ENCODE results near the gene ACP5. TPM values are rescaled to one million over a fixed set of nuclear protein-coding genes. Genes with fewer than 3 reads are reported as not detected.

The ACP5 gene
- total and polyA plus RNA-seq, 2 of the 8 experiments (the other 6 are each of a cell fraction or from before 2014, with no cell fraction given) = 9.0 to 14.3 TPM

DNA sequence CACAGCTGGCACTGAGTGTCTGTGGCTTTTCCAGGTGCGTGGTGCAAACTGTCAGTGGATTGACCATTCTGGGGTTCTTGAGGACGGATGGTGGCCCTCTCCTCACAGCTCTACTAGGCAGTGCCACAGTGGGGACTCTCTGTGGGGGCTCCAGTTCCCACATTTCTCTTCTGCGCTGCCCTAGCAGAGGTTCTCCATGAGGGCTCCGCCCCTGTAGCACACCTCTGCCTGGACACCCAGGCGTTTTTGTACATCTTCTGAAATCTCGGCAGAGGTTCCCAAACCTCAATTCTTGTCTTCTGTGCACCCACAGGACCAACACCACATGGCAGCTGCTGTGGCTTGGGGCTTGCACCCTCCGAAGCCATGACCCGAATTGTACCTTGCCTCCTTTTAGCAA, 29.0 kb upstream of the ACP5 start:
- ChIA-PET POLR2A (ENCODE audit: partially characterized antibody) (interaction anchor here (1.9 kb wide), 1 partner anchor 9 kb away, joined by 7 read pairs; no protein-coding TSS in a partner anchor), CTCF (ENCODE audit: partially characterized antibody) (interaction anchor here (0.6 kb wide), 2 partner anchors 55 to 245 kb away, joined by 3 to 4 read pairs; no protein-coding TSS in a partner anchor)
- no peak overlapping the region for H2AK5ac ChIP-seq (ENCODE audit: low read depth, low read length)
- no peak overlapping the region for H2AFZ ChIP-seq (ENCODE audit: low read length)
- no peak overlapping the region for H4K5ac ChIP-seq (ENCODE audit: insufficient read length, low read depth, low read length)
- H3K79me1 ChIP-seq (ENCODE audit: low read depth, low read length) = peaks cover 17% of the 10 kb centered on the region
- no peak overlapping the region for H2BK20ac ChIP-seq (ENCODE audit: low read length)
- H3K27ac ChIP-seq (ENCODE audit: low read depth, low read length) = no peak overlapping the region
- H3K9me3 ChIP-seq (ENCODE audit: insufficient read depth in 2 of 2, low read depth in 1 of 2, low read length in 1 of 2) = peaks cover 14% of the 10 kb centered on the region in 2 experiments
- H3K23ac ChIP-seq (ENCODE audit: insufficient read length) = no peak overlapping the region
- no peak for FAIRE-seq
- no peak overlapping the region for H3K18ac ChIP-seq (ENCODE audit: extremely low read depth, low read length)
- H2BK12ac ChIP-seq (ENCODE audit: low read depth, low read length) = no peak overlapping the region
- H2BK5ac ChIP-seq (ENCODE audit: low read depth, low read length) = no peak overlapping the region
- no peak for DNase-seq (ENCODE audit: low read depth in 1 of 2, low spot score in 2 of 2)
- H3K27me3 ChIP-seq (replicated peaks in 1 of 4; ENCODE audit: control insufficient read depth in 3 of 4, extremely low read depth in 1 of 4, insufficient read depth in 3 of 4, low read length in 3 of 4) = no peaks in the 10 kb centered on the region
- H3K56ac ChIP-seq (replicated peaks; ENCODE audit: insufficient read length, low read depth, low read length) = no peak overlapping the region
- H3K4me2 ChIP-seq (ENCODE audit: insufficient read depth in 1 of 2, low read depth in 2 of 2, low read length in 2 of 2) = no peak overlapping the region
- no peak overlapping the region for H3K4ac ChIP-seq (replicated peaks; ENCODE audit: insufficient read length, low read depth, low read length)
- peaks cover 7 to 74% of the 10 kb centered on the region in 2 experiments; a peak in 3 of 4 replicates for H3K79me2 ChIP-seq (ENCODE audit: control insufficient read depth in 1 of 2, insufficient read depth in 2 of 2, low read length in 2 of 2)
- H3K14ac ChIP-seq (ENCODE audit: insufficient read length) = no peak overlapping the region
- no peak overlapping the region for H3K9ac ChIP-seq (replicated peaks in 1 of 4; ENCODE audit: extremely low read depth in 1 of 4, low read depth in 3 of 4, low read length in 3 of 4)
- H3K4me3 ChIP-seq (ENCODE audit: extremely low read depth in 1 of 4, insufficient read depth in 2 of 4, low read depth in 3 of 4, low read length in 4 of 4) = no peak overlapping the region
- no peak overlapping the region for H4K8ac ChIP-seq (ENCODE audit: extremely low read depth, insufficient read depth, low read length)
- H2BK15ac ChIP-seq (ENCODE audit: low read length) = no peak overlapping the region
- H4K91ac ChIP-seq (replicated peaks; ENCODE audit: insufficient read length, low read length) = no peak overlapping the region
- peaks cover 0 to 4% of the 10 kb centered on the region in 2 experiments for H4K20me1 ChIP-seq (replicated peaks in 1 of 2; ENCODE audit: control insufficient read depth in 1 of 2, insufficient read depth in 2 of 2, low read length in 2 of 2)
- WGBS, 2 experiments (ENCODE audit: extremely low coverage in 1 of 2, insufficient coverage in 1 of 2, insufficient read length in 1 of 2, insufficient replicate concordance in 2 of 2, low coverage in 1 of 2, low lambda C conversion rate in 2 of 2, missing lambda C conversion rate in 1 of 2) = 92% methylated on average over 5 of the region's 8 CpGs; no CpG with 5 or more reads in 1 of the 2 experiments
- H3K36me3 ChIP-seq (ENCODE audit: control insufficient read depth in 2 of 4, insufficient read depth in 4 of 4, low read length in 3 of 4) = peaks cover 6 to 37% (median 16%) of the 10 kb centered on the region in 4 experiments; a peak in 5 of 8 replicates
- H3K4me1 ChIP-seq (replicated peaks in 1 of 4; ENCODE audit: control insufficient read depth in 3 of 4, insufficient read depth in 4 of 4, low read length in 3 of 4) = peaks cover 0 to 7% (median 3%) of the 10 kb centered on the region in 4 experiments; a peak in 2 of 7 replicates
- no peaks in the 10 kb centered on the region for H3K23me2 ChIP-seq (ENCODE audit: low read depth, low read length)
- H2BK120ac ChIP-seq (replicated peaks; ENCODE audit: low read depth, low read length) = no peak overlapping the region
- TF ChIP-seq, protein P1, sequence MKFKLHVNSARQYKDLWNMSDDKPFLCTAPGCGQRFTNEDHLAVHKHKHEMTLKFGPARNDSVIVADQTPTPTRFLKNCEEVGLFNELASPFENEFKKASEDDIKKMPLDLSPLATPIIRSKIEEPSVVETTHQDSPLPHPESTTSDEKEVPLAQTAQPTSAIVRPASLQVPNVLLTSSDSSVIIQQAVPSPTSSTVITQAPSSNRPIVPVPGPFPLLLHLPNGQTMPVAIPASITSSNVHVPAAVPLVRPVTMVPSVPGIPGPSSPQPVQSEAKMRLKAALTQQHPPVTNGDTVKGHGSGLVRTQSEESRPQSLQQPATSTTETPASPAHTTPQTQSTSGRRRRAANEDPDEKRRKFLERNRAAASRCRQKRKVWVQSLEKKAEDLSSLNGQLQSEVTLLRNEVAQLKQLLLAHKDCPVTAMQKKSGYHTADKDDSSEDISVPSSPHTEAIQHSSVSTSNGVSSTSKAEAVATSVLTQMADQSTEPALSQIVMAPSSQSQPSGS (IDR thresholded peaks at IDR 0.05; ENCODE audit: low read length) = no peak
- TF ChIP-seq RNF2 (IDR thresholded peaks at IDR 0.05; ENCODE audit: borderline replicate concordance, low read depth, low read length, missing control alignments, poor library complexity, severe bottlenecking) = no peak
- no peak for TF ChIP-seq CEBPB (IDR thresholded peaks at IDR 0.05; ENCODE audit: low read depth, low read length)
- TF ChIP-seq SIN3A (conservative IDR thresholded peaks at IDR 0.05 in 1 of 2, IDR thresholded peaks at IDR 0.05 in 1 of 2; ENCODE audit: low read depth in 1 of 2, low read length in 2 of 2) = no peak
- no peak for TF ChIP-seq BRCA1 (IDR thresholded peaks at IDR 0.05; ENCODE audit: low read depth, low read length)
- no peak for TF ChIP-seq CHD2 (IDR thresholded peaks at IDR 0.05; ENCODE audit: low read length)
- TF ChIP-seq EP300 (IDR thresholded peaks at IDR 0.05; ENCODE audit: borderline replicate concordance in 1 of 2, low read depth in 2 of 2, low read length in 2 of 2) = no peak
- TF ChIP-seq SAP30 (IDR thresholded peaks at IDR 0.05; ENCODE audit: insufficient read depth, insufficient replicate concordance, low read length) = no peak
- TF ChIP-seq KDM4A (IDR thresholded peaks at IDR 0.05; ENCODE audit: low read depth, low read length, severe bottlenecking) = no peak
- no peak for TF ChIP-seq CBX5 (IDR thresholded peaks at IDR 0.05; ENCODE audit: low read depth, low read length)
- no peak for TF ChIP-seq SP4 (IDR thresholded peaks at IDR 0.05; ENCODE audit: low read length)

All from H1 (cell line).